NCI-H1092 (cell line): ENCODE results near the gene TUT7.
"Not testable (repeated sequence)": the region's sequence is repeated elsewhere in the genome, so short reads cannot be mapped to it uniquely, and the experiment has no call there.

Experiments
- DNase-seq: peaks from one replicate; lab custom pipeline; 2025; lab: John Stamatoyannopoulos, UW

TUT7 gene

DNA sequence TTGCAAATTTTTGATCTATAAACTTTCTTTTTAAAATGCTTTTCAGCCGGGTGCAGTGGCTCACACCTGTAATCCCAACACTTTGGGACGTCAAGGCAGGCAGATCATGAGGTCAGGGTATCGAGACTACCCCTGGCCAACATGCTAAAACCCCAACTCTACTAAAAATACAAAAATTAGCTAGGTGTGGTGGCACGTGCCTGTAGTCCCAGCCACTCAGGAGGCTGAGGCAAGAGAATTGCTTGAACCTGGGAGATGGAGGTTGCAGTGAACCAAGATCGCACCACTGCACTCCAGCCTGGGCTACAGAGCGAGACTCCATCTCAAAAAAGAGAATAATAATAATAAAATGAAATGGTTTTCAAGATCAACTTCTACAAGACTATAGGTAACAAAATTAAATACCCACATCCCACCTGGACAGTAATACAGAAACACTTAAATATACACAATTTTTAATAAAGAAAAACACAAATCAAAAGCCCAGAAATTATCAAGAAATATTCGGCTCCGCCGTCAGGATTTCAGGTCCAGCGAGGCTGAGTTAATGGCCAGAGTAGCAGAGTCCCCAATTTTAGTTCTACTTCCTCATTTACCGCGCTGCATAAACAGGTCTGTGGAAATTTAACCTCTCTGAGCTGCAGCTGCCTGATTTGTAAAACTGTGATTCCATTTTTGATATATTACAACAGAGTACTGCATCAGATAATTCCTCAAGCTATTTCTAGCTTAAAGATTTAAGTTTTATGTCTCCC is 4.0 kb downstream of the TUT7 start:
- no peak for DNase-seq

DNA sequence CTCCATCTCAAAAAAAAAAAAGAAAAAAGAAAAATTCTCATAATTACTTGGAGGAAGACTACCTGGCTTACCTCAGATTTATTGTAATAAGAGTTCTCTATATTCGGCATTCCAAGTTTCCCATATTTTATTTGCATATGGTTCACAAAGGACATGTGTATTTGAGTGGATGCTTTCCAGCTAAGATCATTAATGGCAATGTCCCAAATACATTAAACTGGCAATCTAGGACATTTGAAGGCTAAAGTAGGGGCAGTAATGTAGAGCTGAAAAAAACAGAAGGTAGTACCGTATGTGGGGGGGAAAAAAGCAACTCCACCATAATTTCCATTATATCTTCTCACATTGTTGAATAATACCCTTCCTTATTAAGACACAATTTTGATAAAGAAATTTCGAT is 4.9 kb downstream of the TUT7 start:
- no peak for DNase-seq

DNA sequence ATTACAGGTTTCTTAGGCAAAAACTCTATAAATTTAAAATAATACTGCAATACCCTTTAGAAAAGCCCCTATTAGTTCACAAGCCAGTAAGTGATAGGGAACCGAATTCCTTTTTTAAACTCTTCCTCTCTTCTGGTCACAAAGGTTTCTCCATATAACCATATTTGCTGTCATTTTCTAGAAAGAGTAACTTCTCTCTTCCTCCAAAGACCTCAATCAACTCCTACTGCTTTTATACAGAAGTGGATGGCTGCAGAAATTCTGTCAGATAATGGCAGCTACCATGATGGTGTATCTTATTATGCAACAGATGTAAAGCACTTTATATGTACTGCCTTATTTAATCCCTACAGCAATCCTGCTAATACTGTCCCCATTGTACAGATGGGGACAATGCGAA is 6.2 kb downstream of the TUT7 start:
- DNase-seq: no peak

DNA sequence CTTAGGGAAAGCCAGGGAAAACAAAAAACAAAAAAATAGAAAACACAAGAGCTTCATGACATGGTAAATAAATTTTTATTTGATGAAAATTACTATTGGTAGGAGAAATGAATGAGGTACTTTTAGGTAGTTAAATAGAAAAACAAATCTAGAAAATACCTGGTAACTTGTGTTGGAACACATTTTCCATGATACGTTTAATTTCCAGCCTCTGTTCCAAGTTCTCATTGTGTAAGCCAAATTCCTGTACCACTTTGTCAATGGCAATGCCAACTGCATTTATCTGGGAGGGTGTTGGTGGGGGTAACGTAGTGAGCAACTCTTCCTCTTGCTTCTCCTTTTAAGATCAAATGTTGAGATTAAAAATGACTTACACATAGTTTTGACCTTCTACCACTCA is 9.4 kb downstream of the TUT7 start:
- no peak for DNase-seq

DNA sequence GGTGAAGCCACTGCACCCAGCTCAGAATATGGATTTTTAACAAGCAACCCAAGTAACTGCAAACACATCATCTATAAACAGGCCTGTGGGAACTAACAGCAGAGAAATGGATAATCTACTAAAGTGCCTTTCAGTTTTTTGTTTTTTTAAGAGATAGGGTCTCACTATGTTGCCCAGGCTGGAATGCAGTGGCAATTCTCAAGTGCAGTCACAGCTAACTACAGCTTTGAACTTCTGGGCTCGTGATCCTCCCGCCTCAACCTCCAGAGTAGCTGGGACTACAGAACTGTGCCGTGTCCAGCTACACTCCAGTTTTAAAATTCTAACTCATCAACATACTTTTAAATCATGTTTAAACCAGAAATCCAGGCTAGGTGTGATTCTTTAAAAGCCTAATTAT is 11.9 kb downstream of the TUT7 start:
- DNase-seq: no peak

DNA sequence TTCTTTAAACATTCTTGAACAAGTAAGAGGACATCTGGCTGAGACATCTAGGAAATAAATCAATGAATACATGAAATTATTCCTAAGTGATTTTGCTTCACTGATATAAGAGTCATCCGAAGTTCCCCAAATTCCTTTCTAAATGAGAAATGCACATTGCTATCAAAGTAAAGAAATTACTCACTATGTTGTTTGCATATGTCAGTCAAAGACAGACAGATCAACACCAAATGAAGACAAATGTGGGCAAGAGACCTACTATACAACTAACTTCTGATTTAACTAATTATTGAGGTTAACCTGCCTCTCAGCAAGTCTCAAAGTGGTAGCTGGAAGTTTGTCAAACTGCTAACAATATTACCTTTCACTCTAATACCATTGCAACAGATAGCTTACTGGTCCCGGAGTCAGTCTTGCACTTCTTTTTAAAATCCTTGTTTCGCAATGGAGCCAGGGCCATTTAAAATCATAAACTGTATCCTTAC is 13.2 kb downstream of the TUT7 start:
- no peak for DNase-seq

DNA sequence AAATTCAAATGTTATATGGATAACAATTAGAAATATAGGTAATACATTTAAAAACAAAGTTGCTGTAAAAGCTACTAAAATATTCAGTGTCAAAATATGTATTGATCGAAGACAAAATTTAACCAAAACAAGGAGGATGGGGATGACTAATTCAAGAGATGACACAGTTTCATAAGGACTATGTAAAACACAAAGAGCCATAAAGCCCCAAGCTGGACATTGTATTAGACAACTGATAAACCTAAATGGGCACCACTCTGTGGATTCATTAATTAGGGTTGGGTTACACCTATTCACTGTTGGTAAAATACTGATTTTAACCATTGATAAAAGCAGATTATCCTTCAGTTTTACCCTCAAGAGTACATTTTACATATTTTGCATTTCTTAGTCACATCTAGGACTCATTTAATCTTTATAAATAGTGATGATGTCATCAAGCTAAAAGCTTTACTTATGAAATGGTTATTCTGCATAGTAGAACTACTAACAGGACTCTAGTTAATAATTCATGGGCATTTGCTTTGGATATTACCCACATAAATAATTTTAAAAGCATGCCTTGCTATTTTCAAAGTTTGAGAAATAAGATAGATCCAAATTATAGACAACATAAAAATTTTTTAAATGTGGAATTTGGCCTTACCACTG is 13.7 kb downstream of the TUT7 start:
- DNase-seq: no peak

DNA sequence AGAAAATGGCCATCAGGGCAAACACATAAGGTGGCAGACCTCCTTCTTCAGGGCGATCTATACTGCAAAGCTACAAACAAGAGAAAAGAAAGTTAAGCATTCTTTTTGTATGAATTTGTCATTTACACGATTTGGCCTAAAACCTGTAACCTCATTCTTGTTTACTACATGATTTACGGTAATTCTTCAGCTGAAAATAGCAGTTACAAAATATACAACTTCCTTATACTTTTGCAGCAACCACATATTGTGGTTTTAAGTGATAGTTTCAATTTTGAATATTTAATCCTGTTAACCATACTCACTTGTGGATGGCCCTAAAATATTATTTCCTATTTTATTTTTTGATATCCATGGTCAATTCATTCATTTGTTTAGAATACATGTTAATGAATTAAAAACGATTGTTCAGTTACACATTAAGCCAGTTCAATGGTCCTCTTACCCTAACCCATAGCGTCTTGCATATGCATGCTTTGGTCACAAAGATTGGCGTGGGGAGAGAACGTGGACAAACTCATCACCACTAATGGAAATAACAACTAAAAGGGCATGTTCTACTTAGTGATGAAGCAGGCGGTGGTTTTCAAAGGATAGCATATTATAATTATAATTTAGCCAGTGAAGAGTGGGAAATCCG is 16.6 kb downstream of the TUT7 start:
- no peak for DNase-seq

DNA sequence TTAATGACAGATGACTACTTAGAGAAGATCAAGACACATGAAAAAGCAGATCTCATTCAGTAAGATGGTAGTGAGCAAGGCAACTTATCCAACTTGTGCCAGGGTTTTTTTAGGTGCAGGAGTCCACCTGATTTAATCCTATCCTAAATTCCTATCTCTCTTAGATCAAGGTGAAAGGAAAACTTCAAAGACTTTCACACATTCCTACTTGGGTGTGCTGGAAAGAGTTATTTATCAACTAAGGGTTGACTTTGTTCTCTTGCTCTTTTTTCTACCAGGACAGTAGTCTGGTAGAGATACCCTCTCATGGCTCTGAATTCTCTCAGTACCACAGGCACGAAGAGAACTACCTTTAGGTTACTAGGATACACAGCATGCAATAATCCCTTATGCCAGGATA is 18.2 kb downstream of the TUT7 start:
- no peak for DNase-seq

DNA sequence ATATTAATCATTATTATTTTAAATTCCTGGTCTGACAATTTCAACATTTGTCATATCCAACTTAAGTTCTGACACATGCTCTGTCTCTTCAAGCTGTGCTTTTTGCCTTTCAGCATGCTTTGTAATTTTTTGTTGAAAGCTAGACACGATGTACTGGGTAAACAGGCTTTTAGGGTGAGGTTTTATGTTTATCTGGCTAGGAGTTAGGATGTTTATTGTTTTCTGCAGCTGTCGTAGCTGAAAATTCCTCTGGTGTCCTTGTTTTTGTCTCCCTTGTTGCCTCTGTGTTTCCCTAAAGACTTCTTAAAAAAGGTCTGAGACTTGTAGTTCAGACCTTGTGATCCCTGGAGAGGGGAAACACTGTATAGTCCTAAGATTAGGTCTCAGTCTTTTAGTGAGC is 20.6 kb downstream of the TUT7 start:
- DNase-seq: no peak

DNA sequence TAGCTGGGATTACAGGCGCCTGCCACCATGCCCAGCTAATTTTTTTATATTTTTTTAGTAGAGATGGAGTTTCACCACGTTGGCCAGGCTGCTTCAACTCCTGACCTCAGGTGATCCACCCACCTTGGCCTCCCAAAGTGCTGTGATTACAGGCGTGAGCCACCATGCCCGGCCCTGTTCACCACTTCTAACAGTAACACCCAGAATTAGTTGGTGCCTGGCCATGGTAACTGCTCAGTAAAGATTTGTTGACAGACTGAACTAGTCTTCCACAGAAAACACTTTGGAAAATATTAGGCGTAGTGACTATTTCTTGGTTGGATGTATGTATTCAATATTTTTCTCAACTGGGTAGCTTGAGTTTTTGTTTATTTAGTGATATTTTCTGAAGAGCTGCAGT is 24.0 kb downstream of the TUT7 start:
- DNase-seq: no peak

DNA sequence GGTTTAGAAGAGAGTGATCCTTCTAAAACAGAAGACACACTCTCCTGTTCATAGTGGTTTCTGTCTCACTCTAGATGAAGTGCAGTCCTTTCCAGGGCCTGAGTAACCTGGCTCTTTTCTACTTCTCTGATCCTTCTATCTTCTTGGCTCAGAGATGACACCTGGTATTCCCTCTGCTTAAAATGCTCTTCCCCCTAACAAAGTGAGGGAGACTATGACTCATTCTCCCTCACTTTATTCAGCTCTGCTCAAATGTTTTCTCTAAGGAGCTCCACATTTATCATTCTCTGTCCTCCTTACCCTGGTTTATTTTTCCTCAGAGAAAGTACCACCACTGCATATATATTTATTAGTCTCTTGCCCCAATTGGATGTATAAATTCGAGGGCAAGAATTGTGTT is 24.6 kb downstream of the TUT7 start:
- DNase-seq: no peak

DNA sequence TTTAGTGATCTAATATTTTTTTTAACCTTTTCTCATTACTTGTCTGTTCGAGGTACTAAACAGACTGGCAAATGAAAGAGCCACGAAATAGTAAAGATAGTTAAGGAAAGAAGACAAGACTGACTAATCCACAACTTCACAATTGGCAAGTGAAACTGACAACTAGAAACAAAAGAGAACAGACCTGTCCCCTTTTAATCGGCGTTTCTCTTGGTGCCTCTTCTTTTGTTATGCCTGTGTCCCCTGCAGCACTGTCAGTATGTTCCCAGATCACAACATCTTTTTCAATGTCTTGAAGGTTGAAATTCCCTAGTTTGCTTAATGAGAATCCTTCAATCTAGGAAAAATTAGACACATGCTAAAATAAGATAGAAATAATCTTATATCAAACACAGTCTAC is 26.1 kb downstream of the TUT7 start:
- no peak for DNase-seq

DNA sequence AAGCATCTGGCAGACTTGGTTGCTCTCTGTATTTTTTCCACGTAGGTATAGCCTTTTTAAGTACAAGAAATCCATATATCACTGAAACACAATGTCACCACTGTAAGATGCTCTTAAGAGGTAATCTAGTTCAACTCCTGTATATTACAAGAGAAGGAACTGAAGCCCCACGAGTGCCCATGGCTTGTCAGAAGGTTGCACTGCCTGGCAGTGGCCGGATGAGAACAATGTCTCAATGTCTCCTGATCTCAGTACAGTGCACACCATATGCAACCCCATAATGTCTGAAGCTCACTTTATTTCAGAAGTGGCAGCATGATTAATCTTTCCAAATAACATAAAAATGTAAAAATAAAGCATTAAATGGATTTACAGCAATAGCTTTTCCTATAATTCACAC is 27.7 kb downstream of the TUT7 start:
- no peak for DNase-seq

DNA sequence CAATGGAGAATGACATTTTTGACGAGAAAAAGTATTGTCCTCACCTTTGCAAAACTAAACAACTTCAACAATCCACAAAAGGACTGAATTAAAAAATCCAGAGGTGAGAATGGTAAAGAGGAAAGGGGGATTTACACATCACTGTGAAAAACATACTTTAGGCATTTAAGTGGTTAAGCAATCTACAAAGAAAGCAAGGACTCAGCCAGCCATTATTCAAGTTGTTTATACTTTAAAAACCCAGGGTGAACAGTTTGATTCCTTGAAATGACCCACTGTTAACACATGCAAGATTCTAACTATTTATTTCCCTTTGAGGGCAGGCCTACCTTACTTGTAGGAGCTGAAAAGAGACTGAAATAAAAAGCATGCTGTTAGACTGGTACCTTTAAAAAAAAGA is 29.3 kb downstream of the TUT7 start:
- no peak for DNase-seq

DNA sequence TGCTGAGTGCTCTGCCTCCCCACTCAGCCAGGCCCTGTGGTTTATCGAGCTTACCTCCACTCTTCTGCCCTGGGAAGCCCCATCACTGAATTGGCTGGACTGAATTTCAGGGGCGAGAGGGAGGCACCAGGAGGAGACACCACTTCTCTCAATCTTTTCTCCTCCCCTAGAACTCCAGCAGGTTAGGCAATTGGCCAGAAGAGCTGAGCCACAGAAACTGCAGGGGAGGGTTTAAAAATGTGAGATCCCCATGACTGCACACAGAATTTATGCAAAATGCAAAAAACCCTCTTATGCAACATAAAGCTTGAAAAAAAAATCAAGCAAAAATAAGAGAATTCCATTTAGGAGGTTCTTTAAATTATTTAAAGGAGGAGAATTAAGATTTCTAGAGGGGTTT is 29.9 kb downstream of the TUT7 start:
- DNase-seq: no peak

DNA sequence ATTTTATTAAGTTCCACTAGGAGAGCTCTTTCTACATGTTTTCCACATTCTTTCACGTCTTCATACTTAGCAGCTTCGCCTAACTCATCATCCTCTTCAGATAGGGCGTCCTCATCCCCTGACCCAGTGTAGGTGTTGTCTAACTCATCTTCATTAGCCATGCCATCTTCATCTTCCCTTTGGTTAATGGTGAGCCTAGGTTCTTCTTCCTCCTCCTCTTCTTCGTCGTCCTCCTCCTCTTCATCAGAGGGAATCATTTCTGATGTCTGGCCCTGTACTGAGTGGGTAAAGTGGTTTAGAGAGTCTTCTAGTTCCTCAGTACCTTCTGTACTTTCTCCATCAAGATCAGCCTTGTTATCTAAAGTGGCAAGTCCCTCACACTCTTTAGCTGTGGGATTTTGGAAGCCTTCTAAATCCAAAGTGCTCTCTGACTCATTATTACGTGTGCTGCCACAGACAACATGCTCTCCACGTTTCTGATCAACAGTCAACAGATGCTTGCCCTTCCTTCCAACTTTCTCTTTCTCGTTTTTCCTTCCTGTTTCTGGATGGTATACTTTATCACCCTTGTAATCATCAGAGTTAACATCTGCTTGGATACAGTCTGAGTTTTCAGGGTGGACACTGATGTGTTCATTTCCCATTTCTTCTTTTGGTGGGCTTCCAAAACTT is 31.1 kb downstream of the TUT7 start:
- DNase-seq: no peak

DNA sequence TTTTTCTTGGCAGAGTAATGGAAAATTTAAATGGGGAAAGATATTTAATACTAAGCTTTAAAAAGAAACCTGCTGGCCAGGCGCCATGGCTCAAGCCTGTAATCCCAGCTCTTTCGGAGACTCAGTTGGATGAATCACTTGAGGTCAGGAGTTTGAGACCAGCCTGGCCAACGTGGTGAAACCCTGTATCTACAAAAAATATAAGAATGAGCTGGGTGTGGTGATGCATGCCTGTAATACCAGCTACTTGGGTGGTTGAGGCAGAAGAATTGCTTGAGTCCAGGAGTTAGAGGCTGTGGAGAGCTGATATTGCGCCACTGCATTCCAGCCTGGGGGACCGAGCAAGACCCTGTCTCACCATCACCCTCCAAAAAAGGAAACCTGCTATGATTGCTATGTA is 32.8 kb downstream of the TUT7 start:
- no peak for DNase-seq

DNA sequence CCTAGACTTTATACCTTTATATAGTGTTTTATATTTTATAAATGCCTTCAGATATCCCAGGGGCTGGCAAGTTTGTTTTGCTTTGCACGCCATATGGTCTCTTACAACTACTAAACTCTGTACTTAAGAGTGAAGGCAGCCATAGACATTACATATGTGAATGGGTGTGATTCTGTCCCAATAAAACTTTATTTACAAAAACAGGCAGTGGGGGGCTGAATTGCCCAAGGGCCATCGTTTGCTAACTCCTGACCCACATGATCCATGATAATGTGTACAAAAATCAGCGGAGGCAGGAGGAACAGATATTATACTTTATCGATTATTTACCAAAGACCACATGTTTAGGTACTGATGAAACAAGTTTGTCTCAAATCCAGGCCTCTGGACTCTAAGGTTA is 36.0 kb downstream of the TUT7 start:
- DNase-seq: no peak

DNA sequence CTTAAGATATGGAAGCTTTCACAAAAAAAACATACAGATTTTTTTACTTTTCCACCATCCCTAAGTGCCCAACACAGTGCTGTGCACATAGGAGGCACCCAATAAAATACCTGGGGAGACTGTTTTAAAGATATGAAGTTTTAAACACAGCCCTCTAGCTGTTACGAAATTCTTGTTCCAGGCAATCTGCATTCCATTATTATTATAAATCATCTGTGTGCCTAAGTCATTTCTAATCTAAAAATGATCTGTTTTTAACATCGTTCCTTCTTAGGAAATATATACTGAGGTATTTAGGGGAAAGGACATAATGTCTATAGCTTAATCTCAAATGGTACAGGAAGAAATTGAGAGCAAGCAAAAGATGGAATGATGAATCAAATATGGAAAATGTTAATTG is 39.1 kb downstream of the TUT7 start:
- DNase-seq: no peak

DNA sequence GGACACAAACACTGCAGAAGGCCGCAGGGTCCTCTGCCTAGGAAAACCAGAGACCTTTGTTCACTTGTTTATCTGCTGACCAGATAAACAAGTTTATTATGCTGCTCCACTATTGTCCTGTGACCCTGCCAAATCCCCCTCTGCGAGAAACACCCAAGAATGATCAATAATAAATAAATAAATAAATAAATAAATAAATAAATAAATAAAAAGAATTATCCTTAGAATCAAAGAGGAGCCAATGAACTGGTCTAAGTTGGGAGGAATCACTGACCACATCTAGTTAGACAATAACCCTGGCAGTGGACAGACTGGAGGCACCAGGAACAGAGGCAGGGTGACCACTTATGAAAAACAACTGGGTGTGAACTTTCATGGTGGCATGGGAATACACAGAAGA is 41.3 kb downstream of the TUT7 start:
- DNase-seq: not testable (repeated sequence)

DNA sequence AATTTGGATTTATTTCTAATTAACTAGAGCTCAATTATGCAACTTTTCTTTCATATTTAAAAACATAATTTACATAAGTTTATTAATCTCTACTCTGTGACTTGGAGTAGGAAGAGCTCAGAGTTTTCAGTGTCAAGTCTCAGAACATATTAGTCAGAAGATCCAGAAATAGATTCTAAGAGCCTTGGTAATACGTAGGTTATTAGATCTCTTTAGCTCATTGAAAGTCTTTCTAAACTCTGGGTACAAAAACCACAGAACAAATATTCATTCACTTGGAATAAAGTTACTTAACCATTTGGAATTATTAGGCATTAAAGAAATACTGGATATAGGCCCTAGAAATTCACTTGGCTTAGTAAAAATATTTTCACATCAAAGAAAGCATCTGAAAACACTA is 45.5 kb downstream of the TUT7 start:
- no peak for DNase-seq

DNA sequence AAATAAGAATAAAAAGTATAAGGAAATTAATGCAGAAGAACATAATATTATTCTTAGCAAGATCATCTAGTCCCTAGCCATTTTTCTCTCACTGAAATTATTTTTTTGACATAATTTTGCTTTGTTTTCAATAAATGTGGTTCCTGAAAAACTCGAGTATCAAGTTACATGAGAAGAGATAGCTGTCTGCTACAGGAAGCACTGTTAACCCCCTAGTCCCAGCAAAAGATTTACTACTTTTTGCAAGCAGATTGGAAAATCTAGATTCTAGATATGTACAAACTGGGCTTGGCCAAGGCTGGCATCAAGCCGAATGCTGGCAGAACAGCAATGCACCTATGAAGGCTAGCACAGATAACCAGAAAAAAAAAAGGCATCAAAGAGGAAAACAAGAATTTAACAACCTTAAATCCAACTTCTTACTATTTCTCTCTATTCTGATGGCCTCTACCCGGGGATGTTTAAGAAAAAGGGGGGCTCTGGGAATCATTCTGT is 49.9 kb downstream of the TUT7 start:
- no peak for DNase-seq
